NCI-H128 (cell line): ENCODE data around the gene PDZRN3.

Experiments
- DNase-seq: peaks from one replicate; lab custom pipeline; 2025; ENCODE audit not compliant: unreplicated experiment; lab: John Stamatoyannopoulos, UW

PDZRN3 gene

DNA sequence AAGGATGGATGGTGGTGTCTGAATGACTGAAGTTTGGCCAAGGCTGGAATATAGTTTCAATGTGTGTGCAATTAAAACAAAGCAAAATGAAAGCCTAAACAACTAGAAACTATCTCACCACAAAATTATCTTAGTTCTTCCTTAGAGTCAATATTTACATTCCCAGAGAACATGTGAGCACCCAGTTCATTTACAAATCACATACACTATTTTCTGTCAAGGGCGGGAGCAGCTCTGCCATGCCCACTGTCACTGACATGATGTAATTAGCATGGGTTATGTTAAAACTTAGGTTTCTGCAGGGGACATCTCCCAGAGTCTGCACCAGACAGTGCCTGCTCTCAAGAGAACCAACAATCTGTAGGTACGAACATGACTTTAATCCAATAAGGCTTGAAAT is 65.0 kb downstream of the PDZRN3 start:
- no peak for DNase-seq

GRCh38 chr3:73558727-73559075 is 66.0 kb downstream of the PDZRN3 start:
- no peak for DNase-seq

DNA sequence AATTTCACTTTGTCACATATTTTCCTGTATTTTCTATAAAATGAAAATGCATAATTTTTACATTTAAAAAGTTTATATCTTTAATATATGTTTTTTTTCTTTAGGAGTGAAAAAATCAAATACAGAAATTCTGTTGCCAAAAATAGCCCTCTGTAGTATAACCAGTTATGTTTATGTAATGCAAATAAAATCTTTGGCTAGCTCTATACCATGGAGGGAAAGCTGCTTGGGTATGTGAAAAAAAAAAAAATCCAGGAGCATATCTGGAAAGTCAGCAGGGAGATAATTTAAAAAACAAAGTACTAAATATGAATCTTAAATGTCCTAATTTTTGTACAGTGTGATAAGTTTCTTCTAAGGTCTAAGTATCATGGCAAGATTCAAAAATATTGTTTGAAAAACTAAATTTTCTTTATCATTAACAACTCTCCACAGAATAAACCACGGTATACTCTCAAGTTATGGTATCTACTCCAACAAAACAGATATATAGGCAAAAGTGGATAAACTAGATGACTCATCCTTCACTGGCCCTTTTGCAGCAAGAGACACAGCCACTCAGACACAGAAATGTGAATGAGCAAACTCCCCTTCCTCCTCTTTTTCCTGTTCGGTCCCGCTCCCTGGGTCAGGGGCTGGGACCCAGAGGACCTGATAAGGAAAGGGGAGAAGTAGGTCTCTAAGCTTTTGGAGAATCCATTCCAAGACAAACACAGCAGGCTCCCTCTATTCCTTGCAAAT is 66.6 kb downstream of the PDZRN3 start:
- DNase-seq, result no peak

DNA sequence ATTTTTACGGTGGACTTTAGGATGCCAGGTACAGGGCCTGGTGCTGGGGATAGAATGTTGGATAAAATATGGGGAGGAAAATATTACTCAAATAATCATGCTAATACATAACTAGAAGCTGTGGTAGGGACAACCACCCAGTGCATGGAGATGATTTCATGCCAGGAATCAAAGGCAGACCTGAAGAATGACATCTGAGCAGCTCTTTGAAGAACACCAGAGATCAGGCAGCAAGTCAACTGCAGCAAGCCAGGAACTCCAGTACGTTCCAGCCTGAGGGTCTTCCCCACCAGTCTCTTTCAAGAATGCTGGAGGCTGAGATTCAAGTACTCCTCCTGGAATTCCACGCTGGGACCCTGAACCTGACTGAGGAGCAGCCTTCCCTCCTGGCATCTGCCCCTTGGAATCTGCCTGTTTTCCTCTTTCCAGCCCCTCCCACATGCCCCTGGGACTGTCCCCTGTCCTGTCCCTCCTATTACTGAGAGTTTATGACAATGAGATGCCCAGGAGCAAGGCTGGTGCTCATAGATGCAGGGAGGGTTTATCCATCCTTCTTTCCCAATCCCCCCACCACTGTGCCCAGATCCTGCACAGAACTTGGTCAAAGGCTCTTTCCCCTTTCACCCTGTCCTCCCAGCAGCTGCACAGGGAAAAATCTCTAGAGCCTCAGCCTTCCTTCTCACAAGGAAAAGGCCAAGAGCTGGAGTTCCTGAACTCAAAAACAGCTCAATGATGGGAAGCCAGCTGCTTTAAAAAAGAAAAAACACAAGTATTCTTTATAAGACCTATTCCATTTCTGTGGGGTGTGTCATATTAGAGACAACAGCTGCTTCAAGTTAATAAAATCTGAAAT is 68.0 kb downstream of the PDZRN3 start:
- DNase-seq, result no peak

GRCh38 chr3:73555076-73555475 is 69.7 kb downstream of the PDZRN3 start:
- DNase-seq, result no peak

DNA sequence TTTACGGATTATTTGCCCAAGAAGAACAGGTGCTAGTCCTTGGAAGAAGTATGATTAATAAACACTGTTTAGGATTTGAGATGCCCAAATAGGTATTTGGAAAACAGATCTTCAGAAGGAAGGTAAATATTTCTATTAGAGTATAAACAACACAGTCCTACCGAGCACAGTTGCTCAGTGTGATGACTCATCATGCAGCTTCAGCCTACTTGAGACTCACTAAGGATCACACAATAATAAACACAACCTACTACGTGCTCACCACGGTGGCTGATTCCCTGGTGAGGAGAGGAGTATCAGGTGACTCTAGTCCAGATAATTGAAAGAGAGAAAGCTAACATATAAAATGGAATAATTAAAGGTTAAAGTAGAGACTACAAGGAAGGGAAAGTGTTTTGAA is 72.0 kb downstream of the PDZRN3 start:
- no peak for DNase-seq

DNA sequence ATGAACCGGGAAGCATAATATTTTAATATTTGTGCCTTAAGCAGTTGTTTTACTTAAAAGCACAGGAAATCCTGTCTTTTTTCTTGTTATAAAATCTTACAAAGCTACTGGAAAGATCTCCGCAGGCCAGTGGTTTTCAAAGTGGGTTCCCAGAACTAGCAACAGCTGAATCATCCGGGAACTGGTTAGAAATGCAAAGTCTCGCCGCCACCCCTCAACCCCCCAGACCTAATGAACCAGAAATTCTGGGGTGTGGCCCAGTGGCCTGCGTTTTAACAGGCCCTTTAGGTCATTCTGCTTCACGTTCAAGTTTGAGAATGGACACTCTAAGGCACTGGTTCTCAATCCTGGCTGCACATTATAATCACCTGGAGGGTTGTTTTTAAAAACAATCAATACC is 74.7 kb downstream of the PDZRN3 start:
- no peak for DNase-seq

GRCh38 chr3:73549051-73549600 is 75.6 kb downstream of the PDZRN3 start:
- DNase-seq, result no peak

DNA sequence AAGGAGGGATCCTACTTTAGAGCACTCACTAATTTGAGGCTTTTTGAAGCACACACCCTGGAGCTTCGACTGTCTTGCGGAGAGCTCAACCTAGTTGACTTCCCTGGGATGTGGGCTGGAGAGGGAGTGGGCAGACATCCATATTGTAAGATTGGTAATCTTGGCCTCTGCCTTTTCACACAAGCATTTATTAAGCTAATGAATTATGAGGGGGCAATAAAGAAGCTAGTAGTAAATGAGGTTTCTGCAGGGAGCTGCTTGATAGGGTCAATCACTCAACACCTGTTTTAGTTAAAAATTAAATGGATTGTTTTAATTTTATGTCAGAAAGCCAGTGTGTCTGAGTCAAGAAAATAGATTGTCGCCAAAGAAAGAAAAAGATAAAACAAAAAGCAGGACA is 76.3 kb downstream of the PDZRN3 start:
- DNase-seq, result no peak

- DNase-seq, result no peak
Measured at GRCh38 chr3:73547427-73548248, 77.1 kb downstream of the PDZRN3 start.

- no peak for DNase-seq
Measured at GRCh38 chr3:73546961-73547360, 77.8 kb downstream of the PDZRN3 start.

GRCh38 chr3:73543412-73543811 is 81.3 kb downstream of the PDZRN3 start:
- no peak for DNase-seq

GRCh38 chr3:73542136-73542535 is 82.6 kb downstream of the PDZRN3 start:
- no peak for DNase-seq

DNA sequence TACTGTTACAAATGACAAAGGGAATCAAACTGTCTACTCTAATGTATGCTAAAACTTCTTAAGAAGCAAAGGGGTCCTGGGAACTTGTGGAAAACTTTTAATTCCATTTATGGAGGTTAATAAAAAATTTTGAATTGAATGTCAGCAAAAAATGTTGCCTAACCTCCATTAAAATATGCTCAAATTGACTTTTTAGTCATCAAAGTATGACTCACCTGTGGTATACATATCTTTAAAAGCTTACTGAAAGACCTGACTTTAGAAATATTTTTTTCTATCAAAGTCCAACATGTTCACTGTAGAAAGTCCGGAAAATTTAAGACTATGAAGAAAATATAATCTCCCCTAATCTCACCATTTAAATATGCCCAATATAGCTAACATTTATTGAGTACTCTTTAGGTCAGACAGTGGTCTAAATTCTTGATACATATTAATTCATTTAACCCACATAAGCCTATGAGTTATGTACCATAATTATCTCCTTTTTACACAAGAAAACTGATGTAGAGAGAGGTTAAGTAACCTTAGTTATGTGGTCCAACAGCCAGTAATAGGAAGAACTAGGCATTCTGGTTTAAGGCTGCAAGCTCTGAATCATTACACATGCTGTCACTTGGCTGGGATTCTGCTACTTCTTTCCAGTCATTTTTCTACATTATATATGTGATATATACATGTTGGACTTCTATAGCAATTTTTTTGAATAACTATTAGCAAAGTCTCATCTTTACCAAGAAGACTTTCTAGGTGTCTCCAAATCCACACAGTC is 83.6 kb downstream of the PDZRN3 start:
- DNase-seq, result no peak

DNA sequence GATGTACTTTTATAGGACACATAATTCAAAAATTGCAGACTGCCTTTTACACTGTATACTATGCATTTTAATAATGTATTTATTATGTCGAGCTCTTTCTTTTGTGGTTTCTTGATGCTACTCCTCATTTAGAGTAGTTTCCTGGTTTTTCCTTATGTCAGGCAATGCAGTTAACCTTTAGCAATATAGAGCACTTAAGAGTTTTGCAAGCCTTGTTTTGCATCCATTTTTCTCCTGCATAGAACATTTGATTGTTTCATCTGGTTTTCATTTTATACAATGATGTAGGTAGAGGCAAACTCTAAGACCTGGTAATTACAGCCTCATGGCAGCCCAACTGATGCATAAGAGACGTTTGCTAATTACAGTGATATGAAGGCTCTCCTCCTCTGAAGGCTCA is 86.3 kb downstream of the PDZRN3 start:
- no peak for DNase-seq

- DNase-seq, result no peak
Measured at GRCh38 chr3:73536952-73537351, 87.8 kb downstream of the PDZRN3 start.

GRCh38 chr3:73536336-73536895 is 88.3 kb downstream of the PDZRN3 start:
- DNase-seq, result no peak

DNA sequence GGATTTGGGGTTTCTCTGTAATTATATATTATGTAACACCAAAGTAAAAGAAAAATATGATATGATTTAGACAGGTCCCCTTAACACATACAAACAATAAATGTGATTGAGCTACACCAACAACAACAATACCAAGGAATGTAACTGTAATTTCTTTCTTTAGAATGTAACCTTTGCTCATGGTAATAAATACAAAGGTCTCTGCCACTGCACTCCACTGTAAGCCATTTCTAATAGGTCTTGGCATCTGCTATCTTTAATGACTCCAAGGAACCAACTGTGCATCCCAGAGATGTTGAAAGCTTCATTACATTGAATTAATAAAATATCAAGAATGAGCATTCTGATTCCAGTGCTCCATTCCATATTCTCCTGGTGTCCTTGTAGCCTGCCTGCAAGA is 88.8 kb downstream of the PDZRN3 start:
- no peak for DNase-seq

DNA sequence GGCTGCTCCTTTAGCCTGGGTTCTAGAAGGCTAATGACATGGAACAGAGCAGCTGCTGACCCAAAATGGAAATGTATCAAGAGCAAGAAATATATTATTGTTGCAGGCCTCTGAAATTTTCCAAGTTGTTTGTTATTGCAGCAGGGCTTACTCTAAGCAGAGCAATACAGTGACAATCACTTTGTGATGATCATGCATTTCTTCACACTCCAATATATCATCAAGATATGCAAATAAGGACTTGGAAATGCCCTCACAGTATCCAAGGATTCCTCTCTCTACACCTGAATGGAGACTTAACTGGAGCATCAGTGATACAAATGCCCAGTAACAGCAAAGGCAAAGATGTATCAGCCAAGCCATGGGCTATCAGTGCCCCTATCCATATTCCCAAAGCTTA is 89.6 kb downstream of the PDZRN3 start:
- DNase-seq, result no peak

- DNase-seq, result no peak
Measured at GRCh38 chr3:73530022-73530396, 94.7 kb downstream of the PDZRN3 start.
